ENCODE measurements around the gene ERN2.

DNA sequence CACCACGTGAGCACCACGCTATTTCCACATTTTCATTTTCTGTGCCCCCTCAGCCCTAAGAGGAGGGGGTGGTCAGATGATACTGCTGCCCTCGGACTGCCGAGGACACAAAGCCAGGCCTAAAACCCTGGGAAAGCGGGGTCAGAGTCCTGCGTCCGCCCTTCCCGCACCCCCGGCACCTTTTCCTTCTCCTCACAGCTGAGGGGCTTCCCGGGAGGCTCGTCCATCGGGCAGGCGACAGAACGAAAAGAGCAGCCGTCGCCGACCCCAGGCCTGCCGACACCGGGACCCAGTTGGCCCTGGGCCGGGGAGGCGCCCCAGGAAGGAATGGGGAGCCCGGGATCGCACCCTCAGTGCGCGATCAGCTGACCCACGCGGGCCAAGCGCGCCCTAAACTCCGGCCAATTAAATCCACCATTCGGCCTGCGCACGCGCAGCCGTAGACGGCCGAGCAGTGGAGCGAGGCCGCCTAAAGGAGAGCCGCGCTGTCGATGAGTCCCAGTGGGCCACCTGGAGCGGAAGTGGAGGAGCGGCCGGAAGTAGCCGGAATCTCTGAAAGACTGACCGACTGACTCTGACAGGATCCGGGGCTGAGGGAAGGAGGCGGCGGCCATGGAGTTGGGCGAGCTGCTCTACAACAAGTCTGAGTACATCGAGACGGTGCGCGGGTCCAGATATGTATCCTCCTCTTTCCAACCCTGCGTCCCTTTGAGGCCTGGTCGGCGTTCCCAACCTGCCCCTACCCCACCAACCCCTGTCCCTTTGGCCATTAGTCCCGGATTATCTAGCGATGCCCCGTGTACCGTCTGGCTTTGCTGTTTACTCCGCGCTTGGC is 71.9 kb downstream of the ERN2 start, which contains the start of the genes DCTN5 and PALB2:
- TF ChIP-seq, protein P1, sequence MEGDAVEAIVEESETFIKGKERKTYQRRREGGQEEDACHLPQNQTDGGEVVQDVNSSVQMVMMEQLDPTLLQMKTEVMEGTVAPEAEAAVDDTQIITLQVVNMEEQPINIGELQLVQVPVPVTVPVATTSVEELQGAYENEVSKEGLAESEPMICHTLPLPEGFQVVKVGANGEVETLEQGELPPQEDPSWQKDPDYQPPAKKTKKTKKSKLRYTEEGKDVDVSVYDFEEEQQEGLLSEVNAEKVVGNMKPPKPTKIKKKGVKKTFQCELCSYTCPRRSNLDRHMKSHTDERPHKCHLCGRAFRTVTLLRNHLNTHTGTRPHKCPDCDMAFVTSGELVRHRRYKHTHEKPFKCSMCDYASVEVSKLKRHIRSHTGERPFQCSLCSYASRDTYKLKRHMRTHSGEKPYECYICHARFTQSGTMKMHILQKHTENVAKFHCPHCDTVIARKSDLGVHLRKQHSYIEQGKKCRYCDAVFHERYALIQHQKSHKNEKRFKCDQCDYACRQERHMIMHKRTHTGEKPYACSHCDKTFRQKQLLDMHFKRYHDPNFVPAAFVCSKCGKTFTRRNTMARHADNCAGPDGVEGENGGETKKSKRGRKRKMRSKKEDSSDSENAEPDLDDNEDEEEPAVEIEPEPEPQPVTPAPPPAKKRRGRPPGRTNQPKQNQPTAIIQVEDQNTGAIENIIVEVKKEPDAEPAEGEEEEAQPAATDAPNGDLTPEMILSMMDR (conservative IDR thresholded peaks at IDR 0.05), result no peak
- TF ChIP-seq ZFX (IDR thresholded peaks at IDR 0.05), result peak; percentile 40; the same call in 1 of the 2 replicates

Measured in C4-2B (cell line).